Stomach (tissue), 9 donors: ENCODE measurements around the gene DPY19L2. TPM values are rescaled to one million over a fixed set of nuclear protein-coding genes. Genes with fewer than 3 reads are reported as not detected.
"Not testable (repeated sequence)": the region's sequence is repeated elsewhere in the genome, so short reads cannot be mapped to it uniquely, and the experiment has no call there.

ENCODE experiments used
- DNase-seq, 2 donors: peaks; one replicate each; pipeline versions ENCODE4 v3.0.0 to v3.0.0-alpha.2; 2013 to 2019
- H3K27ac ChIP-seq, 5 donors: fragments of 200-600 bp in 4 of 5; sonication (generic) in 4 of 5; one replicate each; pipeline ENCODE4 v1.5.1; 2013 to 2019; ENCODE audit warnings: mild to moderate bottlenecking in 1 of 5, moderate library complexity in 1 of 5
- H3K27me3 ChIP-seq, 3 donors: fragments of 200-600 bp; sonication (generic); one replicate each; pipeline ENCODE4 v1.5.1; 2017 to 2019; ENCODE audit warnings: mixed run types in 1 of 3
- H3K36me3 ChIP-seq, 4 donors: fragments of 200-600 bp; sonication (generic); 1 replicate in 3 of 4; 2 replicates in 1 of 4; pipeline ENCODE4 v1.5.1; 2016 to 2019
- H3K4me1 ChIP-seq, 4 donors: fragments of 200-600 bp; sonication (generic); one replicate each; pipeline ENCODE4 v1.5.1; 2016 to 2019
- H3K4me3 ChIP-seq, 4 donors: fragments of 200-600 bp; sonication (generic) in 3 of 4; one replicate each; pipeline ENCODE4 v1.5.1; 2016 to 2019; ENCODE audit warnings: mild to moderate bottlenecking in 1 of 4
- H3K9me3 ChIP-seq, 4 donors: fragments of 200-600 bp; sonication (generic); one replicate each; pipeline ENCODE4 v1.5.1; 2016 to 2019
- CTCF ChIP-seq, 7 experiments: fragments of 450-650 bp in 4 of 7; fragments of 200-600 bp in 3 of 7; sonication (generic) in 3 of 7; IDR thresholded peaks; one replicate each; pipeline ENCODE4 v1.5.1; 2016 to 2019; ENCODE audit warnings: antibody characterized with exemption in 7 of 7, control low read depth in 2 of 7, mild to moderate bottlenecking in 1 of 7
- EP300 ChIP-seq: sonication (generic); formaldehyde crosslinking; IDR thresholded peaks from one replicate; pipeline ENCODE4 v1.6.1; 2017; ENCODE audit warnings: antibody characterized with exemption
- POLR2A ChIP-seq, 4 donors: fragments of 450-650 bp; IDR thresholded peaks; one replicate each; pipeline ENCODE4 v1.6.1; 2016; ENCODE audit warnings: antibody characterized with exemption in 4 of 4, control low read depth in 2 of 4, mild to moderate bottlenecking in 1 of 4, moderate library complexity in 1 of 4
- POLR2AphosphoS5 ChIP-seq, 3 donors: sonication (generic); formaldehyde crosslinking; IDR thresholded peaks; one replicate each; pipeline ENCODE4 v1.6.1; 2016; ENCODE audit warnings: antibody characterized with exemption in 3 of 3
- WGBS, 5 donors: extraction: QIAGEN DNeasy Blood & Tissue Kit in 3 of 5; methylation state at CpG; one replicate each; pipeline versions ENCODE4 v1.1.5 to v1.1.7; 2013 to 2018; 5-methylcytosine and 5-hydroxymethylcytosine counted together
- intact Hi-C: fragments of 100-400 bp; cut with DNase I; formaldehyde crosslinking; loops from one replicate; pipeline ENCODE4 v1.15.1; 2023; ENCODE audit warnings: low total_unique reads
- polyA plus RNA-seq, 3 donors: library from polyadenylated mRNA; stranded (reverse); fragments of 200-250 nt; gene quantifications; one replicate each; pipeline ENCODE4 v1.2.3, GENCODE V29; 2013
- total RNA-seq, 5 donors: library from RNA; depleted of rRNA; stranded (reverse); fragments of >200 nt; gene quantifications; one replicate each; pipeline versions ENCODE4 v1.1.0 to v1.2.3, GENCODE V29; 2014 to 2016
- donor health status: healthy with polysubstance abuse.
- donor health status: Bipolar disorder and iron deficiency.
- donor health status: healthy.

The DPY19L2 gene
- total and polyA plus RNA-seq, 8 donors = 0.46 to 39.5 (median 6.1) TPM

- H3K4me3 ChIP-seq, intact Hi-C loops, H3K36me3 ChIP-seq, DNase-seq, H3K27ac ChIP-seq, H3K27me3 ChIP-seq, H3K4me1 ChIP-seq, H3K9me3 ChIP-seq: not testable (repeated sequence)
- 52 to 63% (median 54%) methylated on average over 2 of the region's 2 CpGs for WGBS, 5 donors
Measured at GRCh38 chr12:63549034-63549433, 119.3 kb downstream of the DPY19L2 start.

GRCh38 chr12:63545298-63545916, 122.9 kb downstream of the DPY19L2 start:
- 58 to 71% (median 68%) methylated on average over 3 of the region's 5 CpGs for WGBS, 5 donors
- H3K9me3 ChIP-seq, intact Hi-C loops, H3K4me1 ChIP-seq, H3K27ac ChIP-seq, H3K27me3 ChIP-seq, H3K36me3 ChIP-seq, H3K4me3 ChIP-seq, DNase-seq: not testable (repeated sequence)

- DNase-seq, H3K9me3 ChIP-seq, H3K4me1 ChIP-seq, H3K4me3 ChIP-seq, intact Hi-C loops, H3K36me3 ChIP-seq, H3K27ac ChIP-seq, H3K27me3 ChIP-seq: not testable (repeated sequence)
- WGBS, 5 donors = 54 to 85% (median 76%) methylated on average over 4 of the region's 4 CpGs
Measured at GRCh38 chr12:63538656-63539055, 129.6 kb downstream of the DPY19L2 start.

GRCh38 chr12:63537838-63538237, 130.5 kb downstream of the DPY19L2 start:
- H3K4me3 ChIP-seq, H3K27ac ChIP-seq, H3K4me1 ChIP-seq, DNase-seq, intact Hi-C loops, H3K9me3 ChIP-seq, H3K27me3 ChIP-seq, H3K36me3 ChIP-seq: not testable (repeated sequence)

GRCh38 chr12:63529641-63530040, 138.7 kb downstream of the DPY19L2 start:
- H3K27me3 ChIP-seq, H3K4me3 ChIP-seq, H3K27ac ChIP-seq, H3K9me3 ChIP-seq, intact Hi-C loops, DNase-seq, H3K36me3 ChIP-seq, H3K4me1 ChIP-seq: not testable (repeated sequence)
- WGBS, 5 donors = 72 to 93% (median 75%) methylated on average over 7 of the region's 7 CpGs

- peaks cover 0 to 3% (median 0%) of the 10 kb centered on the region in 4 donors for H3K9me3 ChIP-seq
- TF ChIP-seq POLR2A (IDR thresholded peaks at IDR 0.05) (no peak), POLR2AphosphoS5 (IDR thresholded peaks at IDR 0.05) (no peak), EP300 (no peak)
- DNase-seq = no peak
- no peaks in the 10 kb centered on the region for H3K27me3 ChIP-seq
- no peaks in the 10 kb centered on the region for H3K36me3 ChIP-seq
- H3K4me1 ChIP-seq = no peaks in the 10 kb centered on the region
- intact Hi-C loops = no loop called here
- H3K27ac ChIP-seq = no peak overlapping the region
- no peak overlapping the region for H3K4me3 ChIP-seq
- 75 to 89% (median 84%) methylated on average over 4 of the region's 4 CpGs for WGBS, 5 donors
Measured at GRCh38 chr12:63525831-63526230, 142.5 kb downstream of the DPY19L2 start.

GRCh38 chr12:63521706-63522105, 146.6 kb downstream of the DPY19L2 start:
- Histone ChIP-seq H3K36me3 (no peaks in the 10 kb centered on the region), H3K27ac (no peak overlapping the region), H3K4me1 (no peaks in the 10 kb centered on the region), H3K27me3 (no peaks in the 10 kb centered on the region), H3K9me3 (no peaks in the 10 kb centered on the region), H3K4me3 (no peak overlapping the region)
- intact Hi-C loops = no loop called here
- WGBS, 5 donors = 41 to 49% (median 44%) methylated on average over 2 of the region's 2 CpGs
- DNase-seq = no peak
- no peak for TF ChIP-seq POLR2AphosphoS5 (IDR thresholded peaks at IDR 0.05)
- no peak for TF ChIP-seq POLR2A (IDR thresholded peaks at IDR 0.05)
- TF ChIP-seq CTCF (IDR thresholded peaks at IDR 0.05) = no peak
- no peak for TF ChIP-seq EP300

Other genes starting within 250 kb of the DPY19L2 start
- gene RXYLT1, start 111.4 kb upstream of the DPY19L2 start, total RNA-seq = 10 to 100 TPM in 3 of 5 donors, 1 to 10 TPM in 2; 4.5 to 33.0 (median 11.6) TPM
- gene RXYLT1, start 111.4 kb upstream of the DPY19L2 start, polyA plus RNA-seq = 10 to 100 TPM in 2 of 3 donors, 1 to 10 TPM in 1; 7.7 to 14.4 (median 10.8) TPM
- gene SRGAP1, start 176.2 kb upstream of the DPY19L2 start, total RNA-seq = 10 to 100 TPM in 4 of 5 donors, 1 to 10 TPM in 1; 5.7 to 37.9 (median 17.9) TPM
- 1 to 10 TPM in 1 of 3 donors, under 1 TPM in 2; 0.70 to 1.1 (median 0.92) TPM for gene SRGAP1, start 176.2 kb upstream of the DPY19L2 start, polyA plus RNA-seq